ENCODE data around the gene BTBD7. TPM values are rescaled to one million over a fixed set of nuclear protein-coding genes. Genes with fewer than 3 reads are reported as not detected.

BTBD7 gene
- total and polyA plus RNA-seq, 7 experiments from 2014 or later, result 7.5 to 31.7 (median 25.6) TPM

GRCh38 chr14:93276031-93276716, 56.7 kb downstream of the BTBD7 start:
- Mint-ChIP-seq H3K27me3 (no peaks in the 10 kb centered on the region), H3K36me3 (peaks cover 0 to 28% (median 11%) of the 10 kb centered on the region in 5 donors), H3K27ac (no peak overlapping the region), H3K4me1 (peaks cover 0 to 20% (median 6%) of the 10 kb centered on the region in 7 donors), H3K4me3 (no peak overlapping the region), H3K9me3 (no peaks in the 10 kb centered on the region)
- ATAC-seq (no peak), DNase-seq (no peak)
- ChIA-PET CTCF (no interaction called here), POLR2A (no interaction called here)
- H3K36me3 ChIP-seq (ENCODE audit: control insufficient read depth in 2 of 3, insufficient read depth in 3 of 3, low read length in 3 of 3), result no peaks in the 10 kb centered on the region
- H3K27me3 ChIP-seq (ENCODE audit: control insufficient read depth in 2 of 2, insufficient read depth in 2 of 2, low read length in 2 of 2), result no peaks in the 10 kb centered on the region
- no peaks in the 10 kb centered on the region for H3K9me3 ChIP-seq (ENCODE audit: control insufficient read depth in 2 of 3, low read length in 3 of 3)
- no peak overlapping the region for H3K4me3 ChIP-seq (ENCODE audit: low read length)
- no peak overlapping the region for H3K27ac ChIP-seq (ENCODE audit: low read depth, low read length)
- intact Hi-C loops (cut with micrococcal nuclease), result no loop called here
- H3K4me1 ChIP-seq (ENCODE audit: control insufficient read depth in 2 of 2, insufficient read depth in 2 of 2, low read length in 2 of 2), result no peaks in the 10 kb centered on the region

DNA sequence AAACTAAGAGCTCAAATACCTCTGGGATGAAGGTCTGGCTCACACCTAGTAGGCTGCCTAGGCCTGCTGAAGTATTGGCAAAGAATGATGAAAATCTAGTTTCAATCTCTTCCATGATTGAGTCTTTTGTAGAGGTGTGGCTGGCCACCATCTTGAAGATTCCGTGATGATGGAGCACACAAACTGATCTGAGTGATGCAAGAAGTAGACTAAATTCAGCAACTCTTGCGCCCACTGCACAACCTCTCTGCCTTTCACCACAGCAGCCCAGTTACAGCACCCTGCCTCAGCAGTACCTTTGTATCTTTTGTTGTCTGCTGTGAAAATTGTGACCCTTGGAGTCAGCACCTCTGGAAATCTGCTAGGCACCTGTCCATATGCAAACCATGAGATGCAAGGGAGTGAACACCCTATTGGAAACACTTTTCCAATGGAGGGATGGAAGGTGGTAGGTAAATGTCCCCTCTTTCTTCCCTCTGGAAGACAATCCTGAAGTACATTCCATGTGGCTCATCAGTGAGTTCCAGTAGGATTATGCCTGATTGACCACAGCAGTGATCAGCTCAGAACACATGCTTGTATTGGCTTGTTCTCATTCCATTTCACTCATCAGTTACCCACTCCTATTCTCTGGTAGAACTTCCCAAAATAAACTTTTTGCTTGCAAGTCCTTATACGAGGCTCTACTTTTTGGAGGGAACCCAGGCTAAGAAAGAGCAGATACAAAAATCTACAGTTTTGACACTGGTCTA, 58.6 kb downstream of the BTBD7 start:
- H3K4me3 Mint-ChIP-seq, result peak overlapping the region in 1 of 10 donors; percentile 29
- ChIA-PET CTCF (no interaction called here), POLR2A (interaction anchor here (0.6 to 0.9 kb wide), 2 partner anchors 38 to 96 kb away, joined by 3 read pairs; no protein-coding TSS in a partner anchor)
- Histone ChIP-seq H3K9me3 (ENCODE audit: control insufficient read depth in 2 of 3, low read length in 3 of 3) (no peaks in the 10 kb centered on the region), H3K27me3 (ENCODE audit: control insufficient read depth in 2 of 2, insufficient read depth in 2 of 2, low read length in 2 of 2) (no peaks in the 10 kb centered on the region), H3K36me3 (ENCODE audit: control insufficient read depth in 2 of 3, insufficient read depth in 3 of 3, low read length in 3 of 3) (no peaks in the 10 kb centered on the region), H3K4me3 (ENCODE audit: low read length) (no peak overlapping the region), H3K27ac (ENCODE audit: low read depth, low read length) (no peak overlapping the region), H3K4me1 (ENCODE audit: control insufficient read depth in 2 of 2, insufficient read depth in 2 of 2, low read length in 2 of 2) (no peaks in the 10 kb centered on the region)
- H3K27ac Mint-ChIP-seq, result no peak overlapping the region
- H3K4me1 Mint-ChIP-seq, result peaks cover 0 to 28% (median 10%) of the 10 kb centered on the region in 7 donors
- peaks cover 0 to 32% (median 16%) of the 10 kb centered on the region in 5 donors for H3K36me3 Mint-ChIP-seq
- no peaks in the 10 kb centered on the region for H3K9me3 Mint-ChIP-seq
- H3K27me3 Mint-ChIP-seq, result no peaks in the 10 kb centered on the region
- ATAC-seq, result no peak
- intact Hi-C loops (cut with micrococcal nuclease), result no loop called here
- no peak for DNase-seq

GRCh38 chr14:93271111-93271510, 61.7 kb downstream of the BTBD7 start:
- Histone ChIP-seq H3K36me3 (ENCODE audit: control insufficient read depth in 2 of 3, insufficient read depth in 3 of 3, low read length in 3 of 3) (no peaks in the 10 kb centered on the region), H3K4me3 (ENCODE audit: low read length) (no peak overlapping the region), H3K9me3 (ENCODE audit: control insufficient read depth in 2 of 3, low read length in 3 of 3) (no peaks in the 10 kb centered on the region), H3K27me3 (ENCODE audit: control insufficient read depth in 2 of 2, insufficient read depth in 2 of 2, low read length in 2 of 2) (no peaks in the 10 kb centered on the region), H3K27ac (ENCODE audit: low read depth, low read length) (no peak overlapping the region), H3K4me1 (ENCODE audit: control insufficient read depth in 2 of 2, insufficient read depth in 2 of 2, low read length in 2 of 2) (no peaks in the 10 kb centered on the region)
- H3K4me3 Mint-ChIP-seq, result no peak overlapping the region
- CTCF ChIA-PET, result no interaction called here
- intact Hi-C loops (cut with micrococcal nuclease), result no loop called here
- DNase-seq, result no peak
- peaks cover 0 to 34% (median 7%) of the 10 kb centered on the region in 5 donors for H3K36me3 Mint-ChIP-seq
- POLR2A ChIA-PET, result no interaction called here
- H3K27ac Mint-ChIP-seq, result peak overlapping the region in 1 of 9 donors; percentile 34
- ATAC-seq, result no peak
- H3K4me1 Mint-ChIP-seq, result peaks cover 0 to 43% (median 14%) of the 10 kb centered on the region in 7 donors
- H3K9me3 Mint-ChIP-seq, result no peaks in the 10 kb centered on the region
- H3K27me3 Mint-ChIP-seq, result no peaks in the 10 kb centered on the region

GRCh38 chr14:93269341-93270068, 63.3 kb downstream of the BTBD7 start:
- no peaks in the 10 kb centered on the region for H3K27me3 Mint-ChIP-seq
- Histone ChIP-seq H3K4me1 (ENCODE audit: control insufficient read depth in 2 of 2, insufficient read depth in 2 of 2, low read length in 2 of 2) (no peaks in the 10 kb centered on the region), H3K27me3 (ENCODE audit: control insufficient read depth in 2 of 2, insufficient read depth in 2 of 2, low read length in 2 of 2) (no peaks in the 10 kb centered on the region), H3K9me3 (ENCODE audit: control insufficient read depth in 2 of 3, low read length in 3 of 3) (no peaks in the 10 kb centered on the region), H3K4me3 (ENCODE audit: low read length) (no peak overlapping the region), H3K27ac (ENCODE audit: low read depth, low read length) (no peak overlapping the region), H3K36me3 (ENCODE audit: control insufficient read depth in 2 of 3, insufficient read depth in 3 of 3, low read length in 3 of 3) (no peaks in the 10 kb centered on the region)
- ChIA-PET POLR2A (no interaction called here), CTCF (no interaction called here)
- H3K4me1 Mint-ChIP-seq, result peaks cover 0 to 47% (median 18%) of the 10 kb centered on the region in 7 donors
- DNase-seq, result no peak
- intact Hi-C loops (cut with micrococcal nuclease), result no loop called here
- H3K27ac Mint-ChIP-seq, result no peak overlapping the region
- H3K9me3 Mint-ChIP-seq, result no peaks in the 10 kb centered on the region
- no peak overlapping the region for H3K4me3 Mint-ChIP-seq
- ATAC-seq, result no peak
- peaks cover 0 to 27% (median 7%) of the 10 kb centered on the region in 5 donors for H3K36me3 Mint-ChIP-seq

DNA sequence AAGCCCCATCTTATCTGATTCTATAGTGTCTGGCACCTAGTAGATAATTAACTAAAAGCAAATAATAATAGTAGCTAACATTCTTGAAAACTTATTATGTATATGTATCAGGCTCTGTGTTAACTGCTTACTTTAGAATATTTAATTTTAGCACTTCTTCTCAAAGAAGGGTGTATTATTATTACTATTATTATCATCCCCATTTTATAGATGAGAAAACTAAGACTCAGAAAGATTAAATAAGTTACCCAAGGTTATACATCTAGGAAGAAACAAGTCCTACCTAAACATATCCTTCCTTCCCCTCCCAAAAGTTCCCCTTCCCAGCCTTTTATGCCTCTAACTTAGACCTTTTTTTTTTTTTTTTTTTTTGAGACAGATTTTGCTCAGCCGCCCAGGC, 64.4 kb downstream of the BTBD7 start:
- Histone ChIP-seq H3K4me3 (ENCODE audit: low read length) (no peak overlapping the region), H3K4me1 (ENCODE audit: control insufficient read depth in 2 of 2, insufficient read depth in 2 of 2, low read length in 2 of 2) (no peaks in the 10 kb centered on the region), H3K36me3 (ENCODE audit: control insufficient read depth in 2 of 3, insufficient read depth in 3 of 3, low read length in 3 of 3) (peaks cover 0 to 7% (median 0%) of the 10 kb centered on the region in 3 experiments), H3K27me3 (ENCODE audit: control insufficient read depth in 2 of 2, insufficient read depth in 2 of 2, low read length in 2 of 2) (no peaks in the 10 kb centered on the region), H3K27ac (ENCODE audit: low read depth, low read length) (no peak overlapping the region), H3K9me3 (ENCODE audit: control insufficient read depth in 2 of 3, low read length in 3 of 3) (no peaks in the 10 kb centered on the region)
- POLR2A ChIA-PET, result no interaction called here
- Mint-ChIP-seq H3K4me3 (no peak overlapping the region), H3K27me3 (no peaks in the 10 kb centered on the region), H3K4me1 (peaks cover 7 to 58% (median 27%) of the 10 kb centered on the region in 7 donors), H3K36me3 (peaks cover 2 to 31% (median 14%) of the 10 kb centered on the region in 5 donors), H3K9me3 (no peaks in the 10 kb centered on the region), H3K27ac (peak overlapping the region in 2 of 9 donors; percentile 19 to 28)
- no peak for ATAC-seq
- DNase-seq, result no peak
- CTCF ChIA-PET, result no interaction called here
- intact Hi-C loops (cut with micrococcal nuclease), result no loop called here

GRCh38 chr14:93267149-93267711, 65.6 kb downstream of the BTBD7 start:
- no peak overlapping the region for H3K27ac Mint-ChIP-seq
- no peaks in the 10 kb centered on the region for H3K4me1 ChIP-seq (ENCODE audit: control insufficient read depth in 2 of 2, insufficient read depth in 2 of 2, low read length in 2 of 2)
- POLR2A ChIA-PET, result no interaction called here

More at GRCh38 chr14:93267149-93267711, 65.6 kb downstream of the BTBD7 start:
- DNase-seq (no peak), ATAC-seq (no peak)
- intact Hi-C loops (cut with micrococcal nuclease), result no loop called here
- CTCF ChIA-PET, result no interaction called here
- H3K4me3 ChIP-seq (ENCODE audit: low read length), result no peak overlapping the region
- Mint-ChIP-seq H3K36me3 (peaks cover 6 to 35% (median 13%) of the 10 kb centered on the region in 5 donors), H3K27me3 (no peaks in the 10 kb centered on the region), H3K9me3 (no peaks in the 10 kb centered on the region), H3K4me3 (no peak overlapping the region), H3K4me1 (peaks cover 7 to 52% (median 28%) of the 10 kb centered on the region in 7 donors)
- H3K27me3 ChIP-seq (ENCODE audit: control insufficient read depth in 2 of 2, insufficient read depth in 2 of 2, low read length in 2 of 2), result no peaks in the 10 kb centered on the region
- no peak overlapping the region for H3K27ac ChIP-seq (ENCODE audit: low read depth, low read length)
- peaks cover 0 to 14% (median 7%) of the 10 kb centered on the region in 3 experiments for H3K36me3 ChIP-seq (ENCODE audit: control insufficient read depth in 2 of 3, insufficient read depth in 3 of 3, low read length in 3 of 3)
- H3K9me3 ChIP-seq (ENCODE audit: control insufficient read depth in 2 of 3, low read length in 3 of 3), result no peaks in the 10 kb centered on the region
